ENCODE data around the gene HSPA12A.

DNA sequence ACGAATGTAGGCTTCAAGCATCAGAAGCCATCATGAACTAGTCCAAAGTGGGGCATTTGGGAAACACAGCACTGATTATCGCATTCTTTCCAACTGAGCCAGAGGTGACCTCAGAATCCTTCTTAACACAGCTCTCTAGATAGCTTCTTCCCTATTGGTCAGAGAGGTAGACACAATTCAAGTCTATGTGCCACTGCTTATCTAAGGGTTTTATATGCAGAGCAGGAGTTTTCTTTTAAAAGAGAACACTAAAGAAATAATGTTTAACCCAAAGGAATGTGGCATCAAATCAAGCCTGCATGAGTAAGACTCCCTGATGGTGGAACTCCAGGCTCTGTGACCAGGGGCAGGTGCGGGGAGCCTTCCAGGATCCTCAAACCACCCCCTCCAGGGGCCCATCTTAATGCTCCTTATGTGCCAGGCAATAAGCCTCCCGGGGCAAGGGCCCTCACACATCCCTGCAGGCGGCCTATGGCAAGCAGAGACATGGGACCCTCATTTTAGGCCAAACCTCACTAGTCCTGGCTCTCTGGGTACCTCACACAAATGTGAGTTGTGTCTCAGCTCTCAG, 13.8 kb downstream of the HSPA12A start:
- TF ChIP-seq POLR2A (IDR thresholded peaks at IDR 0.05; ENCODE audit: low read depth, low read length) (no peak), POLR2AphosphoS5 (IDR thresholded peaks at IDR 0.05; ENCODE audit: low read depth, low read length) (no peak)
